ENCODE measurements around the gene SUGCT.

SUGCT gene

GRCh38 chr7:40889099-40889498, 754.3 kb downstream of the SUGCT start:
- Histone ChIP-seq H3K9me3 (ENCODE audit: insufficient read depth, low read length) (no peaks in the 10 kb centered on the region), H3K27me3 (ENCODE audit: low read depth, low read length) (no peaks in the 10 kb centered on the region), H3K79me2 (ENCODE audit: low read length) (no peaks in the 10 kb centered on the region), H3K36me3 (replicated peaks; ENCODE audit: low read depth, low read length) (no peaks in the 10 kb centered on the region), H3K4me1 (ENCODE audit: low read length) (no peaks in the 10 kb centered on the region), H2AFZ (ENCODE audit: low read depth, low read length) (no peak overlapping the region), H3K27ac (ENCODE audit: low read length) (no peak overlapping the region), H3K4me2 (ENCODE audit: low read length) (no peak overlapping the region), H4K20me1 (ENCODE audit: insufficient read depth, low read length) (no peaks in the 10 kb centered on the region), H3K9ac (ENCODE audit: low read length) (no peak overlapping the region), H3K4me3 (ENCODE audit: low read length) (no peak overlapping the region)
- TF ChIP-seq EZH2phosphoT487 (IDR thresholded peaks at IDR 0.05; ENCODE audit: low read depth) (no peak), CTCF (IDR thresholded peaks at IDR 0.05; ENCODE audit: low read depth, low read length) (no peak)

GRCh38 chr7:40889539-40889938, 754.7 kb downstream of the SUGCT start:
- Histone ChIP-seq H3K36me3 (replicated peaks; ENCODE audit: low read depth, low read length) (no peaks in the 10 kb centered on the region), H3K9ac (ENCODE audit: low read length) (no peak overlapping the region), H3K4me1 (ENCODE audit: low read length) (no peaks in the 10 kb centered on the region), H2AFZ (ENCODE audit: low read depth, low read length) (no peak overlapping the region), H3K27me3 (ENCODE audit: low read depth, low read length) (no peaks in the 10 kb centered on the region), H4K20me1 (ENCODE audit: insufficient read depth, low read length) (no peaks in the 10 kb centered on the region), H3K79me2 (ENCODE audit: low read length) (no peaks in the 10 kb centered on the region), H3K9me3 (ENCODE audit: insufficient read depth, low read length) (no peaks in the 10 kb centered on the region), H3K4me3 (ENCODE audit: low read length) (no peak overlapping the region), H3K4me2 (ENCODE audit: low read length) (no peak overlapping the region), H3K27ac (ENCODE audit: low read length) (no peak overlapping the region)
- no peak for TF ChIP-seq CTCF (IDR thresholded peaks at IDR 0.05; ENCODE audit: low read depth, low read length)
- TF ChIP-seq EZH2phosphoT487 (IDR thresholded peaks at IDR 0.05; ENCODE audit: low read depth) = no peak

- Histone ChIP-seq H3K4me1 (ENCODE audit: low read length) (no peaks in the 10 kb centered on the region), H3K36me3 (replicated peaks; ENCODE audit: low read depth, low read length) (no peaks in the 10 kb centered on the region), H2AFZ (ENCODE audit: low read depth, low read length) (no peak overlapping the region), H3K9me3 (ENCODE audit: insufficient read depth, low read length) (no peaks in the 10 kb centered on the region), H3K79me2 (ENCODE audit: low read length) (no peaks in the 10 kb centered on the region), H3K27ac (ENCODE audit: low read length) (no peak overlapping the region), H3K27me3 (ENCODE audit: low read depth, low read length) (no peaks in the 10 kb centered on the region), H3K4me2 (ENCODE audit: low read length) (no peak overlapping the region), H3K4me3 (ENCODE audit: low read length) (no peak overlapping the region), H3K9ac (ENCODE audit: low read length) (no peak overlapping the region), H4K20me1 (ENCODE audit: insufficient read depth, low read length) (no peaks in the 10 kb centered on the region)
- TF ChIP-seq EZH2phosphoT487 (IDR thresholded peaks at IDR 0.05; ENCODE audit: low read depth) = no peak
- TF ChIP-seq CTCF (IDR thresholded peaks at IDR 0.05; ENCODE audit: low read depth, low read length) = no peak
Observed at GRCh38 chr7:40890088-40890692, 755.4 kb downstream of the SUGCT start.

- no peak overlapping the region for H3K4me2 ChIP-seq (ENCODE audit: low read length)
- H3K9me3 ChIP-seq (ENCODE audit: insufficient read depth, low read length) = no peaks in the 10 kb centered on the region
- H3K36me3 ChIP-seq (replicated peaks; ENCODE audit: low read depth, low read length) = no peaks in the 10 kb centered on the region
- H4K20me1 ChIP-seq (ENCODE audit: insufficient read depth, low read length) = no peaks in the 10 kb centered on the region
- no peak overlapping the region for H2AFZ ChIP-seq (ENCODE audit: low read depth, low read length)
- no peak overlapping the region for H3K27ac ChIP-seq (ENCODE audit: low read length)
- no peak overlapping the region for H3K4me3 ChIP-seq (ENCODE audit: low read length)
- no peaks in the 10 kb centered on the region for H3K4me1 ChIP-seq (ENCODE audit: low read length)
- H3K9ac ChIP-seq (ENCODE audit: low read length) = no peak overlapping the region
- H3K27me3 ChIP-seq (ENCODE audit: low read depth, low read length) = no peaks in the 10 kb centered on the region
- H3K79me2 ChIP-seq (ENCODE audit: low read length) = no peaks in the 10 kb centered on the region
- TF ChIP-seq CTCF (IDR thresholded peaks at IDR 0.05; ENCODE audit: low read depth, low read length) (no peak), EZH2phosphoT487 (IDR thresholded peaks at IDR 0.05; ENCODE audit: low read depth) (no peak)
Observed at GRCh38 chr7:40891232-40891631, 756.4 kb downstream of the SUGCT start.
